Immature natural killer cell (primary cell): Measurements from ENCODE around the gene EN2. TPM values are rescaled to one million over a fixed set of nuclear protein-coding genes. Genes with fewer than 3 reads are reported as not detected.

ENCODE experiments used
- DNase-seq, 3 donors: peaks; one replicate each; pipeline ENCODE4 v3.0.0; 2022; ENCODE audit warnings: mixed read lengths in 1 of 3
- H3K27ac Mint-ChIP-seq, 6 donors: one replicate each; pipeline ENCODE4 v1.8.0; 2020; ENCODE audit warnings: mixed read lengths in 6 of 6, mild to moderate bottlenecking in 5 of 6, inconsistent platforms in 4 of 6, moderate library complexity in 3 of 6
- H3K27me3 Mint-ChIP-seq, 3 donors: one replicate each; pipeline ENCODE4 v1.8.0; 2020 to 2021; ENCODE audit warnings: low read depth in 3 of 3, mild to moderate bottlenecking in 3 of 3, mixed read lengths in 3 of 3, moderate library complexity in 3 of 3, inconsistent platforms in 1 of 3
- H3K36me3 Mint-ChIP-seq, 3 donors: one replicate each; pipeline ENCODE4 v1.8.0; 2020; ENCODE audit warnings: mixed read lengths in 3 of 3, inconsistent platforms in 2 of 3, mild to moderate bottlenecking in 2 of 3
- H3K4me1 Mint-ChIP-seq, 2 donors: one replicate each; pipeline ENCODE4 v1.8.0; 2020; ENCODE audit warnings: inconsistent platforms in 2 of 2, mild to moderate bottlenecking in 2 of 2, mixed read lengths in 2 of 2, moderate library complexity in 1 of 2
- H3K4me3 Mint-ChIP-seq, 5 donors: one replicate each; pipeline ENCODE4 v1.8.0; 2020; ENCODE audit warnings: mild to moderate bottlenecking in 5 of 5, mixed read lengths in 5 of 5, inconsistent platforms in 3 of 5, moderate library complexity in 3 of 5
- H3K9me3 Mint-ChIP-seq, 6 donors: one replicate each; pipeline ENCODE4 v1.8.0; 2020; ENCODE audit warnings: mild to moderate bottlenecking in 6 of 6, mixed read lengths in 6 of 6, inconsistent platforms in 4 of 6, moderate library complexity in 3 of 6
- polyA plus RNA-seq, 3 donors: library from polyadenylated mRNA; unstranded; fragments of 300-500 nt; fragmentation: Illumina TruSeq; gene quantifications; one replicate each; pipeline ENCODE4 v1.2.3, GENCODE V29; 2021

EN2 gene
- polyA plus RNA-seq, 3 donors from 2014 or later = not detected

DNA sequence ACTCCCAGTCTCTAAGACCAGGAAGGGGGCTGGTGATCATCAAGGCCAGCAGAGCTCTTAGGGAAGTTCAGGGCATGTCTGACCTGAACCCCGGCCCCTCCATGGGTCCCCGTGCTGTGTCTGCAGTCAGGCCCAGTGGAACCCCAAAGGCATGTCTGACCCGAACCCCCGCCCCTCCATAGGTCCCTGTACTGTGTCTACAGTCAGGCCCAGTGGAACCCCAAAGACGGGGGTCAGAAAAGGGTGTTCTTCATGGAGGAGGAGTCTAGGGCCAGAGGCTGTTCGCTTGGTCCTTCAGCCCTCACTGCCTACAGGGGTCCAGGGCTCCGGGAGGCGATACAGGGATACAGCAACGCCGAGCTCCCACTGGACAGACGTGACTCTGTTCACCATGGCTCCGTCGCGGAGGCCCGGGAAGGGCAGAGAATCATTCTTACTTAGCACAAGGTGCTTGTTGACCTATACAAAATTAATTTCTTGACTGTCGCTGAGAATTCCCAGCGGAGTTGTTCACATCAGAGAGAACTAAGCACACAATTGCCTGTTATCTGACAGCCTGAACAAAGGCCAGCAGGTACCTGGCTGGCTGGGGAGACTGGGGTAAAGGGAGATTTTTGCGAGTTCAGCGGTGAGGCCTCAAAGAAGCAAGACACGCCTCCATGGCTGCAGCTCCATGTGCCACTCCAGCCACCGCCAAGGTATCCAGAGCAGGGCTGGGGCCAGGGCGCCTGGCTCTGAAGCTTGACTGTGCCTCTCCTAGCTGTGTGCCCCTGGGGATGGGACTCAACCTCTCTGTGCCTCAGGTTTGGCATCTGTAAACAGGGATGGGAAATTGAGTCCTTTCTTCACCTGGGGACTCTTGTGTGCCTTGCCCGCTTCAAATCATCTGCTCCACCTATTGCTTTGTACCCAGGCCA is 26.8 kb downstream of the EN2 start:
- Mint-ChIP-seq H3K36me3 (peaks cover 0 to 4% (median 0%) of the 10 kb centered on the region in 3 donors), H3K9me3 (no peaks in the 10 kb centered on the region), H3K27me3 (peaks cover 4 to 13% (median 5%) of the 10 kb centered on the region in 3 donors), H3K4me3 (no peak overlapping the region), H3K27ac (no peak overlapping the region), H3K4me1 (peaks cover 0 to 4% of the 10 kb centered on the region in 2 donors)
- DNase-seq = no peak

DNA sequence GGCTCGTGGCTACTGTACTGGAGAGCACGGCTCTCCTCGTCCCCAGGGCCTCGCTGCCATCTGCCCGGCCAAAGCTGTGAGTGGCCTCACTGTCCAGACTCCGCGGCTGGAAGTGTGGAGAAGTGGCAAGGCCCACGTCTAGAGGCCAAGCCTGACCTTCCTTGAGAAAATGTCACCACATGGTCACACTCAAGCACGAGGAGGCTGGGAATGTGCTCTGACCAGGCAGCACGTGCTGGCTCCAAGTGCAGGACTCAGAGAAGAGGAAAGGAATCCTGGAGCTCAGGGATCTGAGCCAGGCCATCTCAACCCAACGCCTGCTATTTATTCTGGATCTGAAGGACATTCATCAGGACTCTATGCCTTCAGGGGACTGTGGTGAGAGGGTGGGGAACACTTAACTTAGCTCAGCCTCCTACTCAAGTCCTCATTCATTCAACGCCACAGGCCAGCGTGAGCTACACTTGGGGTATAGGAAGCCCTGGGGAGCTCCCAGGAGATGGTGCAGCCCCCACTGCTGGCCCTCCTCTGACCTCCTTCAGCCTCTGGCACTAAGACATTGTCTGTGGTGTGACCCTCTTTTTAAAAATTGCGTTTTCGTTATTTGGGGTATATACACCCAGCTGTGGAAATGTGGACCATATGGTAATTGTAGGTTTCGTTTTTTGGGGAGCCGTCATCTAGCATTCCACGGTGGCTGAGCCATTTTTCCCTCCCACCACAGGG is 29.0 kb downstream of the EN2 start:
- H3K27ac Mint-ChIP-seq = no peak overlapping the region
- peaks cover 0 to 3% (median 0%) of the 10 kb centered on the region in 6 donors for H3K9me3 Mint-ChIP-seq
- H3K36me3 Mint-ChIP-seq = peaks cover 0 to 7% (median 0%) of the 10 kb centered on the region in 3 donors
- peaks cover 0 to 11% (median 5%) of the 10 kb centered on the region in 3 donors for H3K27me3 Mint-ChIP-seq
- H3K4me3 Mint-ChIP-seq = no peak overlapping the region
- DNase-seq = no peak
- peaks cover 17 to 22% of the 10 kb centered on the region in 2 donors for H3K4me1 Mint-ChIP-seq

DNA sequence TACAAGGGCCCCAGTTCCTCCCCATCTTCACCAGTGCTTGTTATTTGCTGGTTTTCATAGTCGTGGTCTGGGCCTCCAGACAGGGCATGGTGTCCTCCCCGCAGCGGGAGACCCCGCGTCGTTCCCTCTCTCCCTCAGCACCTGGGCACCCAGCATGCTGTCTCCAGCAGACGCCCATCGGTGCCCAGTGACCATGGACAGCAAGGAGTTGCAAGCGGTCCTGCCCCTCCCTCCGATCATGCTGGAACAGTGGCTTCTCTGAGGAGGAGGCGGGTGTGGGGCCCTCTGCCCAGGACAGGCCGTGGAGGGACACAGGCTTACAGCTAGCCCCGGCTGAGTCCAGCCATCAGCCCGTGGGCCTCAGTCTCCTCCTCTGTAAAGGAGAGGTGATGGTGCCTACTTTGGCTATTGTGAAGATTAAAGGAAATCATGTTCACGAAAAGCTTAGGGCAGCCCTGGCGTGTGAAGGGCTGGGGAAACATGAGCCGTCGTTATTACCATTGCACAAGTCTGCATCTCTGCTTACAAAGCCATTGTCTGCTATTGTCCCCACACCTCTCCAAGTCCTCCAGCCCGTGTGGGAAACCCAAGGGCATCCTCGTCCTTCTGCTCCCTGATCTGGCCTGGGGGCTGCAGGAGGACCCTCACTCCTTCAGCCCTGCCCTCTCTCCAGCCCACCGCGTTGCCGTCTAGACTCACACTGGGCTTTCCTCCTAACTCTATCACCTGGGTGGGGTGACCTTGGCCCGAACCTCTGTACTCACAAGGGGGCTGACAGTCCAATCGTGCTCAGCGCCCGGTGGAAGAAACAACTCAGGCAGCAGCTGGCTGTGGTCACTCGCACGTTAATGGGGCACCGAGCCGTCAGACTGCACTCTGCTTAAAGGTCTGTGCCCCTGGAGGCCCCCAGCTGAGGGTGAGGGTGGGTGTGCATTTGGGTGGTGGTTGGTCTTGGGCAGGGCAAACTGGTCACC is 29.9 kb downstream of the EN2 start:
- H3K27ac Mint-ChIP-seq = peak overlapping the region in 2 of 6 donors; percentile 11 to 69
- peaks cover 22 to 24% of the 10 kb centered on the region in 2 donors for H3K4me1 Mint-ChIP-seq
- H3K9me3 Mint-ChIP-seq = peaks cover 0 to 3% (median 0%) of the 10 kb centered on the region in 6 donors
- H3K27me3 Mint-ChIP-seq = peaks cover 0 to 9% (median 4%) of the 10 kb centered on the region in 3 donors
- H3K4me3 Mint-ChIP-seq = no peak overlapping the region
- peaks cover 0 to 7% (median 0%) of the 10 kb centered on the region in 3 donors for H3K36me3 Mint-ChIP-seq
- no peak for DNase-seq

DNA sequence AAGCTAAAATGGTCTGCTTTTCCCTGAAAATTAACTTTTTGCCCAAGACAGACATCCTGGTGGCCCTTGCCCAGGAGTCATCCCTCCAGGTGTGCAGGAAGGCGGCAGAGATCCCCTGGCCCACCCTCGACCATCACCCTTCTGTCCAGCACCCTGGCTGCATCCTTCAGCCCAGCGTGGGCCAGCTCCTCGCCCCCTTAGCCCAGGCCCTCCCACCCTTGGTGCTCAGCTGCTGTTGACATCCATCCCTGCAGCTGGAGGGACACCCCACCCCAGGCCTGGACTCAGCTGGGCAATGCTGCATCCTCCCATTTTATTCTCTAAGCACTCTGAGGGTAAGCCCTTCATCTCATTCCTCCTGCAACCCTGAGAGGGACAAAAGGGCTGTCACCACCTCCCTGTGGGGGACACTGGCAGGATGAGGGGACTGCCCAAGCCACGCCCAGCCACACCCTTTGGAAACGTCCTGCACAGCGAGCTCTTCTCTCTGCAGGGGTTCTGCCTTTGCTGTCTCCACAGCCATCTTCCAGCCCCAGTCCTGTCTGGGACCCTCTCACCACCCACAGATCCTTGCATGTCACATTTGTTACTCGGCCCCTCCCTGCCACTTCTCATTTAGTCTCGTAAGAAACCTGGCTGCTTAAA is 30.7 kb downstream of the EN2 start:
- peaks cover 0 to 4% (median 0%) of the 10 kb centered on the region in 3 donors for H3K27me3 Mint-ChIP-seq
- H3K27ac Mint-ChIP-seq = no peak overlapping the region
- peaks cover 0 to 3% (median 0%) of the 10 kb centered on the region in 6 donors for H3K9me3 Mint-ChIP-seq
- peaks cover 0 to 7% (median 0%) of the 10 kb centered on the region in 3 donors for H3K36me3 Mint-ChIP-seq
- peaks cover 22 to 24% of the 10 kb centered on the region in 2 donors for H3K4me1 Mint-ChIP-seq
- H3K4me3 Mint-ChIP-seq = peak overlapping the region in 1 of 5 donors; percentile 14
- no peak for DNase-seq

DNA sequence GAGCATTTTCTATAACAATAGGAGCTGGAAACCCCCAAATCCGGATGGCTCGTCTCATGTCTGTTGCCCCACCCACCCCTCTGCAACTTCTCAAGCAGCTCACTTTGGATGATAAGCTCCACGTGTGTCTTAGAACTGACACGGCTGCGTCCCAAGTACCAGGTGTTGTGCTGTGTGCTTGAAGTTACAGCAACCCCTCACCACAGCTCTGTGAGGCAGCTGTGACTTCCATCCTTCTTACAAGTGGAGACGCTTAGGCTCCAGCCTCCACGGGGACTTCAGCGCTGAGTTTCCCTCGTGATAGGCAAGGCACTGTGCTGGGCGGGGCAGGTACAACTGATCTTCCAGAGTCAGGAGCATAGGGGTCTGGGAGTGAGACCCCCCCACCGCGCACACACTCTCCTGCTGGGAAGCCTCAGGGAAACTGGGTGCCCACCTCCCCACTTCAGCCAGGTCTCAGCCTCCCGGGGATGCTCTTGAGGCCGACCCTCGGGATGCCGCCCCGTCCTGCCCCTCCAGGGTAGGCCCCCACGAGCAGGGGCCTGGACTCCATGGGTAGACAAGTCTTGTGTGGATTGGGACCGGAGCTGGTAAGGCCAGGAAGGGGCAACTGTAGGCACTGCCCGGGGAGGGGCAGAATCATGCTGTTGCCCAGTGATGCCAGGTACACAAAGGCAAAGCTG is 31.4 kb downstream of the EN2 start:
- H3K36me3 Mint-ChIP-seq = peaks cover 0 to 7% (median 0%) of the 10 kb centered on the region in 3 donors
- peaks cover 0 to 4% (median 0%) of the 10 kb centered on the region in 3 donors for H3K27me3 Mint-ChIP-seq
- H3K9me3 Mint-ChIP-seq = peaks cover 0 to 3% (median 0%) of the 10 kb centered on the region in 6 donors
- peak overlapping the region in 3 of 6 donors; percentile 28 to 90 (median 75) for H3K27ac Mint-ChIP-seq
- peaks cover 22 to 24% of the 10 kb centered on the region in 2 donors for H3K4me1 Mint-ChIP-seq
- H3K4me3 Mint-ChIP-seq = peak overlapping the region; percentile 63 to 91 (median 68)
- no peak for DNase-seq

DNA sequence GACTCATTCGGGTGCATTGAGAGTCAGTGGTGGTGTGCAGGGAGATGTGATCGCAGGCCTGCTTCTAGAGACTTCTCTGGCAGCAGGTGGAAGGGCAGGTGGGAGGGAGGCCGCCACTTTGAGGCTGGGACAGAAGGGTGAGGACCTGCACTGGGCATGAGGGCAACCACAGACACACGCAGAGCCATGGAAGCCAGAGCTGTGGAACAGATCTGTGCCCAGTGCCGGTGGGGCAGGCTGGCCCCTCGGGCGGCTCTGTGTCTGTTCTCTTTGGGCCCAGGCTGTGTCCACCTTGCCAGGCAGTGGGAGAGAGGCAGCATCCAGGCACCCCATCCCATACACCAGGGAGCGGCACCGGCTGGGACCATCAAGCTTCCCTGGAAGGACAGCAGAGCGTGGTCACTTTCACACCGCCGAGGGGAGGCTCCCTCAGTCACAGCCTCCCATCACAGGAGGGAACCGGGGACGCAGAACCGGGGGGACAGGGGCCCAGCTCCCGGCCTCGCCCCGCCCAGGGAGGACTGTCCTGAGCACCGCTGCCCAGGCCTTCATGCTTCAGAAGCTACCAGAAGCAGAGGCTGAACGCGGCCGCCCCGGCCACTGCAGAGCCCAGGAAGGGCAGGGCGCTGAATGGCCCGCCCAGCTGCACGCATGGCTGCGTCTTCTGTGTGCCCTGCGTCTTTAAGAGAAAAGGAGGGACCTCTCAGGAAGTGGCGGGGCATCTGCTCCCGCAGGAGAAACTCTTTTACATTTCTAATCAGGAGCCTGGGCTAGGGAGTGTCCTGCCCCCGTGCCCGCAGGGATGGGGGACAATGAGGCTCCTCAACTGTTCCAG is 32.1 kb downstream of the EN2 start:
- peaks cover 0 to 3% (median 0%) of the 10 kb centered on the region in 6 donors for H3K9me3 Mint-ChIP-seq
- H3K27ac Mint-ChIP-seq = peak overlapping the region; percentile 77 to 92 (median 90)
- DNase-seq = peak in 2 of 3 donors; percentile 14 to 21
- peaks cover 0 to 7% (median 0%) of the 10 kb centered on the region in 3 donors for H3K36me3 Mint-ChIP-seq
- peak overlapping the region; percentile 84 to 99 (median 91) for H3K4me3 Mint-ChIP-seq
- H3K27me3 Mint-ChIP-seq = peaks cover 0 to 4% (median 0%) of the 10 kb centered on the region in 3 donors
- H3K4me1 Mint-ChIP-seq = peaks cover 22 to 24% of the 10 kb centered on the region in 2 donors

DNA sequence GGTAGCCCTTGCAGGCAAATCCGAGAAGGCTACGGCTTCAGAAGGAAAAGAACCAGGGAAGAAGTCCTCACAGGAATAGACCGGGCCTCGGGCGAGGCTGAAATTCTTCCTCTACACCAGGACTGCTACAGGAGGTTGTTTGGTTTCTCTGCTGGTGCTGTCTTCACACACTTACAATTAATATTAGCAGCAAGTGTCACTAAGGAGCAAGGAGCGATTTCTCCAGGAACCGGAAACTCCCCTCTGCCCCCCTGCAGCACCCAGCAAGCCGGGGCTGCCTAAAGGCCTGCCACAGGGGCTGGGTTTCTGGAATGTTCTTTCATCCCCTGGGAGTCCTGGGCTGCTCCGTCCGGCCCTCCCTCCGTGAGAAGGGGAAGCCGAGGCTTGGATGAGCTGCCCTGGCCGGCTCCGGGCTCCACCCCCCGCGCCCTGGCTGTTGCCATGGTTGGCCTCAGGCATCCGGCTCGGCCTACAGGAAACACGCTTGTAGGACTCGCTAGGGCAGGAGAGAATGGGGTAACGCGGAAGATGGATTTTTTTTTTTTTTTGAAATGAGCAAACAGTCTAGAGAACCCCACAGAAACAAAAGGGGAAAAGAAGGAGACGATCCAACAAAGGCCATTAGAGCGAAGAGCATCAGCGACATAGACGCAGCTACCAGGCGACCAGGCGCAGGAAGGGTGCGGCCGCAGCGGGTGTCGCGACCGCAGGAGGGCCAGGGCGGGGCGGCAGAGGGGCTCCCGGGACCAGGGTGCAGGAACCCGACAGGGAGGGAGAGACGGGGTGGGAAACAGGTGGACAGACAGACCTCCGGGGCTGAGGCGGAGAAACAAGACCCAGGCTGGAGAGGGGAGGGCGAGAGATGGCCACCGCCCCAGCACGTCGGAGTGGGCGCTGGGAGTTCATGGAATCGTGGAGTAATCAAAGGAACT is 33.0 kb downstream of the EN2 start:
- Mint-ChIP-seq H3K27ac (peak overlapping the region; percentile 87 to 94 (median 90)), H3K9me3 (peaks cover 0 to 3% (median 0%) of the 10 kb centered on the region in 6 donors)

DNA sequence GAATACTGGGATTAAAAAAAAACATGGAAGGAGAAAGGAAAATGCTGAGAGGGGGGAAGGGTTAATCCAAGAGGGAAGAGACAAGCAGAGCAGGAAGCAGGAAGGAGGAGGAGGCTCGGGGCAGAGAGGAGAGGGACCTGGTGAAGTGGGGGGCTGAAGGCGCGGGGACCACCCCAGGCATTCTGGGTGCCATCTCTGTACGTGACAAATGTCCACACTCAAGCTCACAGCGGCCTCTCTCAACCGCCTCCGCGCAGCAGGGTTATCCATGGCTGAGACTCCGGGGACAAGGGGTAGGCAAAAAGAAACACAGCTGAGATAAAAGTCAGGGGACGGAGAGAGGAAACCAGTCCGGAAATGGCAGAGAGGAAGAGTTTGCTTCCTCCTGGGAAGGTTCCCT is 33.9 kb downstream of the EN2 start:
- Mint-ChIP-seq H3K27me3 (peaks cover 0 to 6% (median 0%) of the 10 kb centered on the region in 3 donors), H3K4me1 (peaks cover 22 to 24% of the 10 kb centered on the region in 2 donors), H3K4me3 (peak overlapping the region; percentile 76 to 99 (median 90)), H3K9me3 (peaks cover 0 to 3% (median 0%) of the 10 kb centered on the region in 6 donors), H3K36me3 (peaks cover 0 to 7% (median 0%) of the 10 kb centered on the region in 3 donors), H3K27ac (peak overlapping the region in 5 of 6 donors; percentile 45 to 92 (median 73))
- DNase-seq = no peak

More for the DNA sequence above, 33.0 kb downstream of the EN2 start:
- Mint-ChIP-seq H3K4me3 (peak overlapping the region; percentile 84 to 99 (median 91)), H3K4me1 (peaks cover 22 to 24% of the 10 kb centered on the region in 2 donors), H3K27me3 (peaks cover 0 to 4% (median 0%) of the 10 kb centered on the region in 3 donors), H3K36me3 (peaks cover 0 to 7% (median 0%) of the 10 kb centered on the region in 3 donors)
- peak; percentile 51 to 67 (median 55) for DNase-seq

DNA sequence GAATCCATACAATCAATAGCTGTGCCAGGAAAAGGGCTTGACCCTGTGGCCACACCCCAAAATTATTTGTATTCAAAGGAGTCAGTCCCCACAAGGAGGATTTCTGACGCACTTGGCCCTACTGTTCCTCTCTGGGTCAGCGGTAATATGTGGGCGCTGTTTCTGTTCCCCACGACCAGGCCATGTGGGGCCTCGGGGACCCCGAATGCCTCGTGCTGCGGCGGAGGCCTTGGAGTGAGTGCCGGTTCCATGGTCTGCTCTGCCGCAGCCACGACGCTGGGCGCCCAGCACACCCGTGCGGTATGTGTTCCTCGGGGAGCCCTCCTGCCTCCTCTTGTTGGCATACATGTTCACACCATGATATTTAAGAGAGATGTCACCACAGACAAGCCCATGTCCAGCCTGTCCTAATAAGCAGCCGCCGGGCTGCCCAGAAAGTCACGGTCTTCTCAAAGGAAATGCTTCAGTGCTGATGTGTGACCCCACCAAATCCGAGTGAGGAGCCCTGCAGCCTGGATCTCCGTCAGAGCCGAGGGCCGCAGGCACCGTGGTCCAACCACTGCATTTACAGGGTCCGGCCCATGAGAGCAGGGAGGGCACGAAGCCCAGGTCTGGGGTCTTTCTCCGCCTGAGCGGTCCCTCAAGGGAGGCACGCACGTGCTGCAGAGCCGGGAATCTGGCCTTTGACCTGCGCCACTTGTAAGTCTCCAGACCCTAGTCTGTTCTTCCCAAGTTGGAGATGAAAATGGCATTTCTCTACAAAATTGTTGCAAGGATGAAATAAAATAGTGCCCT is 36.0 kb downstream of the EN2 start:
- Mint-ChIP-seq H3K9me3 (peaks cover 0 to 3% (median 0%) of the 10 kb centered on the region in 6 donors), H3K4me1 (peaks cover 22% of the 10 kb centered on the region in 2 donors), H3K4me3 (no peak overlapping the region), H3K36me3 (peaks cover 0 to 5% (median 0%) of the 10 kb centered on the region in 3 donors), H3K27me3 (peaks cover 0 to 6% (median 1%) of the 10 kb centered on the region in 3 donors), H3K27ac (peak overlapping the region in 1 of 6 donors; percentile 4)
- DNase-seq = no peak

DNA sequence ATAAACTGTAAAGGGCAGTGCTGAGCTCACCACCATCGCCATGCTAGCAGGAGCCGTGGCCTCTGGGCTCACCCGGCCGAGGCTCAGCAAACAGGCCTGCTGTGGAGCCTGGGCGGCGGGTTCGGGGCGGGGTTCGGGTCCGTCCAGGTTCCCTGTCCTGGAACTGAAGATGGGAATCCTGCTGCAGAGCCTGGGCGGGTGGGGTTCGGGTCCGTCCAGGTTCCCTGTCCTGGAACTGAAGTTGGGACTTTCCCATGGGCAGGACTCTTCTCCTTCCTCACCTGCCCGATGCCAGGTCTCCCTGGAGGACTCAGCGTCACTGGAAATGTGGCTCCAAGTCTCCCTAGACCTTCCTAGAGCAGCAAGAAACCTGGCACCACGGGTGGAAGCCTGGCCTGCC is 36.6 kb downstream of the EN2 start:
- Mint-ChIP-seq H3K9me3 (peaks cover 0 to 3% (median 0%) of the 10 kb centered on the region in 6 donors), H3K36me3 (peaks cover 0 to 4% (median 0%) of the 10 kb centered on the region in 3 donors), H3K27ac (no peak overlapping the region), H3K27me3 (peaks cover under 1 to 6% (median 3%) of the 10 kb centered on the region in 3 donors), H3K4me1 (peaks cover 22% of the 10 kb centered on the region in 2 donors), H3K4me3 (no peak overlapping the region)
- DNase-seq = no peak
